RCC 7860 (cell line): ENCODE results near the gene TPD52L1.

ENCODE experiments used
- DNase-seq: peaks from one replicate; pipeline ENCODE4 v3.0.0-alpha.2; 2015; ENCODE audit warnings: low spot score
- FAIRE-seq: peaks from 2 replicates; lab custom pipeline; 2012; peaks lifted over from hg19 to GRCh38; lab: Jason Lieb, UNC

TPD52L1 gene

DNA sequence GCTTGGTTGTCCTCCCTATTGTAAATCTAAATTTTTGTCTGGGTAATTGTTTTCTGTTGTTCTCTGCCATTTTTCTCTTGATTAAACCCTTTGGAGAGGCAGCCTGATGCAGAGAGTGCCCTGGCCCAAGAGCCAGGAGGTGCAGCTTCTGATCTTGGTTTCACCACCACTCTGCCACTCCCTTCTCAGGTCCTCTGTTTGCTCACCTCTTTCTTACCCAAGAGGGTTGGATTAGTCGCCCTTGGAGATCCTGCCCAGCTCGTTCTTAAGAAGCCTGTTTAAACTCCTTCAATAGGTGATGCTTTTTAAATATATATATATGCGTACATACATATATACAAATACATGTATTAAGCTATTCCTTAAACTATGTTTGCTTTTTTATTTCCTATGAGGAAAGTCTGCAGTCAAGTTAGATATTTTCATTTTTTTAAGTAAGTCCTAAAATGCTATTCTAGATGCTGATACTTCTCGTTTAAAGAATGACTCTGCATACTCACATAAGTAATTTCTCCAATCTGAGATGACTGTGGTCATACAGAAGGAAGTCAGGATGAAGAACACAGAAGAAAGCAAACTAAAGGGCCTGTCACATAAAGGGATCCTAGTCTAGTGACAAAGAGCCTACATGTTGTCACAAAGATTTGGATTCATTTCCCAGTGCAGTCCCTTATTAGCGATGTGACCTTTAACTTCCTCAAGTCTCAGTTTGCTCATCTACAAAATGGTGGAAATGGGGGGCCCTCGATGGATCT, 19.9 kb downstream of the TPD52L1 start:
- no peak for DNase-seq
- no peak for FAIRE-seq

- no peak for DNase-seq
- no peak for FAIRE-seq
These were observed 21.1 kb downstream of the TPD52L1 start for GRCh38 chr6:125174626-125175025.

DNA sequence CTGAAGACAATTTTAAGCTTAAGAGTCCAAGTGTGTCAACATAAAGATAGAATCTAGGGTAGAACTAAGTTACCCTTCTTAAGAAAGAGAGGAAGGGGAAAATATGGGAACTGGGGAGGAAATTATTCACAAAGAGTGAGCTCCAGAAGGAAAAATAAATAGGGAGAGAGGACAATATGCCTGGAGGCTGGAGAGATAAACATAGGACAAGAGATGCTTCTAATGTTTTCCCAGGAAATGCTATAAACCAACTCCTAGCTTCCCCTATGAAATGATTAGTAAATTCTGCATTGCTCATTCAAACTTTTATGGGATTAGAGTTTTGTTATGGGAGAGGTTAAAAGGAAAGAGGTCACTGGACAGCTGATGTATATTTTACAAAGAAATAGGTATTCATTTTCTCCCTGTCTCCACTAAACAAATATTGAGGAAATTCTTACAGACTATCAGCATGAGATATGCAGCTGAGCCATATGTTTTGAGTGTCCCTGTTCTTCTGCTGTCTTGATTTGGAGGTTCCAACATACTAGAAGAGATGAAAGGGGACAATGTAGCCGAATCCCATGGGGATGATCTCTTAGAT, 22.0 kb downstream of the TPD52L1 start:
- no peak for DNase-seq
- no peak for FAIRE-seq

DNA sequence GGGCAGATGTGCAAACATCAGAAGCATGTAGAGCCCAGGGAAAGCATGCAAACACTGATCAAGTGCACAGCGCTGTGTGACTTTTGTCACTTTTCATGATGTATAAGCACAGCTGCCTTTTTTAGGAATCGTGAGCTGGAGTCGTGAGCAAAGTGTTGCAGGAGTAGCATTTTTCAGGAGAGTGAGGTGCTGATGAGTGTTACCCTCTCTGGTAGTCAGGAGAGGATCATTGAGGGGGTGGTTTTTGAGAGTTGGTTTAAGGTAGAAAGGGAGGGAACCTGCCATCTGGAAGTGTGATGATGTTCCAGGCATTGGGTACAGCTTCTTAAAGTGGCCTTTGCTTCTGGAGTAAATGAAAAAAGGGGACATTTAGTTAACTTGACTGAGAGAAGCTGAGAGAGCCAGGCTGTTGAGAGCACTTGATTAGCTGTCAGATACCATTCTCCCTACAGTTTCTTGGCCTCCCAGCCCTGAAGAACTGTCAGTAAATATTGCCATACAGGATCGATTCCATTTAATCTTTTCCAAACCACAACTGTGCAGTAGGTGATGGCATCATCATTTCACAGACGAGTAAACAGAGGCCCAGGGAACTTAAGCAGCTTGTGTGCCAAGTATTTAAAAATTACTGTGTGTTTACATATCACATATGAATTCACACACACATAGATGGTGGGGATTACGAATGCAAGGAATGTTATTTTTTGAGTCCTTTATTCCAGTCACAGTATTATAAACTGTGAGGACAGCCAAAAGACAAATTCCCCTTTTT, 28.9 kb downstream of the TPD52L1 start:
- FAIRE-seq (no peak), DNase-seq (no peak)

GRCh38 chr6:125183391-125183790, 29.8 kb downstream of the TPD52L1 start:
- DNase-seq (no peak), FAIRE-seq (no peak)

DNA sequence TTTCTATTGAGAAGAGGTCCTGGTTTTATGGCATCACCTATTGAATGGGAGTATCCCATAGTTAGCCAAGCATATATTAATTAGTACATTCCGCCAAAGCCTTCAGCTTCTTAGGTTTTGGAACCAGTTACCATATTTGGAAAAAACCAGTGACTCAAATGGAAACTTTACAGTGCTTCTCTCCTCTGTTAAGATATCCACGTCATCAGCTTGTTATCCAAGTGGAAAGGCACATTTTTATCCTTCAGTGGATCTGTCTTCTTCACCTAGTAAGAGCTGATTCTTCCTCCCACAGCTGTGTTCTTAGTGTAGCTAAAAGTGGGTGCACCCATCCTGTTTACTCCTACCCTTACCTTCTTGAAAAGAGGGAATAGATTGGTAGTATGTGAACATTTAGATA, 34.5 kb downstream of the TPD52L1 start:
- FAIRE-seq (peak; percentile 87), DNase-seq (peak; percentile 62)

DNA sequence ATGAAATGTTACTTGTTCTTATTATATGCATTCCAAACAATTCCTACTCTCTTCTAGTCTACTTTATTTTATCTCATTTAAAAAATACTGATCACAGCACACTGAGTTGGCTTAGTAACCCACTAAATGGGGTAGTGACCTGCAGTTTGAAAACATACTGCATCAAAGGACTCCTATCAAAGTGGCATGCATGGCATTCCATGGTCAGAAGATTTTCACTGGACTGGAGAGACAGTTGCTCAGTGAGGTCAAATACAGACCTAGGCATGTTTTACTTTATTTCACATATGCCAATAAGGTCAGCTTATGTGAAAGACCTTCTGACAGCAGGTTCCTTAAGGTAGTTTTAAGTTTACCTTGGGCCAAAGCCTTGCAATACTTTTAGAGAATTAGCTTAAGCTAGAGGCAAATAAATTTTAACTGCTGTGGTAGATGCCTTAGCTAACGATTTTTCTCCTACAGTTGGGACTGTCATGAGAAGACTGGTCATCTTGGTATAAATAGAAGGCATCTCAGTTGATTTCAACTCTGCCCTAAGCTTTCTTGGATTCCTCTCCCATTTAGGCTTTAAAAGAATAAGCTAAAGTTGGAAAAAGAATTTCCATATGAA, 35.1 kb downstream of the TPD52L1 start:
- DNase-seq (no peak), FAIRE-seq (no peak)

DNA sequence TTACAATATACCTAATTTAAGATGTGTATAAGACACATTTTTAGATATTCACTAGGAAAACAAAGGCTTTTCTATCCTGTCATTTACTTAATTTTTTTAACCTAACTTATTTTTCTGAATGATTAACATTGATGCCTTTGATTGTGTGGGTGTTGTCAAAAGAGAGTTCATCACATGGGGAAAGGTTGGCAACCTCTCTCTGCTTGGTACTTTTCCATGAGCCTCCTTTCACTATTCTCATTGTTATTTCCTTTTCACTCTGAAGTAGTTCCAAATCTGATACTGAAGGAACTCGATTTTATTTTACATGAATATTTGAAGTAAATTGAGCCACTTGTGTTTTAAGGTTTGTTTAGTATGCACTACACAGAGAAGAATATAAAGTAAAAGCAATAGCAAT, 35.9 kb downstream of the TPD52L1 start:
- DNase-seq: no peak
- no peak for FAIRE-seq

DNA sequence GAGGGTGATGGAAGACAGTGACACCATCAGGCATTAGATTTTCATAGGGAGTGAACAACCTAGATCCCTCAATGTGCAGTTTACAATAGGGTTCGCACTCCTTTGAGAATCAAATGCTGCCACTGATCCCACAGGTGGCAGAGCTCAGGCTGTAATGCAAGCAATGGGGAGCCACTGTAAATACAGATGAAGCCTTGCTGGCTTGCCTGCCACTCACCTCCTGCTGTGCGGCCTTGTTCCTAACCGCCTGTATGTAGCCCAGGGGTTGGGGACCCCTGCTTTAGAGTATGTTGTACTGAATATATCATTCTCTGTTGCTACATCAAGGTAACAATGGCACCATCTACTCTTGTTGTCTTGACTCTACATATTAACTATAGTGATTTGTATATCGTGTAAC, 37.1 kb downstream of the TPD52L1 start:
- FAIRE-seq: no peak

DNA sequence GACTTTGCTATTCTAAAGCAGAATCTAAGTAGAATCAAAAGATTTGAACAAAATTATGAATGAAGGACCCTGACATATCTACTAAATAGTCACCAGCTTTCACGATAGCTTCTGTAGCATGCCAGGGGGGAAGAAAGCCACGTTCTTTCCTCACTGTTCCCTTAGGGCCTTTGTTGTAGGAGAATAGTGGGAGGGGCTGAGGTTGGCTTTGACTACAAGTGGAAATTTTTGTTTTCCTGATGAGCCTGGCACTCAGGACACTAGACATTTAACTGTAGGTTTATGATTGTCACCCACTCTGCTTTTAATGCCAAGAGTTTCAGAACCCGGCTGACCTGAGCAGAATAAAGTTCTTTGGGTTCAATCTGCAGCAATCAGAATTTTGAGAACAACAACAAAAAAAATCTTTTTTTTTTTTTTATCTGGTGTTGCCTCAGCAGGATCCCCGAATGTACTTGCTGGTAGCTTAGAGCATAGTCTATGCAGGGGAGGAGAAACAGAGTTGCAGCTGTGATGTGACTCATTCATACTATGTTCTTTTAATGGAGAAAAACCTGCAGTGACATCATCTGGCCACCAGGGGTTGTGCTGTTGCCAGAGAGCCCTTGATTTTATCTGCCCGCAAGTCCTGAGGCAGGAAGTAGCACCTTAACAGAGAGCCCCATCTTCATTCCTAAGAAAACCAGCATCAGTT, 38.5 kb downstream of the TPD52L1 start:
- peak; percentile 78 for DNase-seq

More for the DNA sequence above, 37.1 kb downstream of the TPD52L1 start:
- no peak for DNase-seq

GRCh38 chr6:125192610-125192930, 39.0 kb downstream of the TPD52L1 start:
- no peak for FAIRE-seq
- no peak for DNase-seq

More for the DNA sequence above, 38.5 kb downstream of the TPD52L1 start:
- peak; percentile 82 for FAIRE-seq

- peak; percentile 22 for DNase-seq
- no peak for FAIRE-seq
These were observed 39.6 kb downstream of the TPD52L1 start for GRCh38 chr6:125193208-125193607.

DNA sequence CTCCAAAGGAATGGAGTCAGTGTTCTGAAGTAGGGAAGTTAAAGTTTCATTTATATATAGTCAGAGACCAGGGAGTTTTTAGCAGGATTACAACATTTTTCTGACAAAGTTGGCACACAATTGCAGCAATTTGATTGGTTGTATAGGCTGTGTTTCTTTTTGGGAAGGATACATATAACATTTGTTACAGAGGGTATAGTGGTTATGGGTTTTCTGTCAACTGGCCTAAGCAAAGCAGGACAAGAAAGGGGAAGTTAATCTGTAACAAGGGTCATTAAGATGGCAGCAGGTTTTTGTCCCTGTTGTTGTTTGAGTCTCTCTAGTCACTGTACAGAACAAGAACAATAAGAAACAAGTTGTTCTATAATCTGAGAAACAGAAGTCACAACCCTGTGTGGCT, 41.4 kb downstream of the TPD52L1 start:
- no peak for FAIRE-seq

DNA sequence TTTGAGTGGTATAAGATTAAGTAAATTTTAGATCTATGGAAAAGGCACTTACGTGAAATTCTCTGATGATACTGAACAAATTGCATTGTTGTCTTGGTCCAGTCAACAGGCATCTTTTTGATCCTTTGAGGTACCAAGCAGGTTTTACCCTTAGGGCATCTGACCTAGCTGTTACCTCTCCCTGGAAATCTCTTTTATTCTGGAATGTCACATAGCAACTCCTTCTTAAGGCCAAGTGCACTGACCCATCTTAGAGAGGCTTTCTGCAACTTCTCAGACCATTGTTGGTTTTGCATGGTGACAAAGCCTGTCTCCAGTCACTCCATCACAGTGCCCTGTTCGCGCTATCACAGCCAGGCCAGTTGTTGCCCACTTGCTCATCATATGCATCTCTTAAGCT, 42.0 kb downstream of the TPD52L1 start:
- DNase-seq: no peak

More for the DNA sequence above, 41.4 kb downstream of the TPD52L1 start:
- DNase-seq: no peak

GRCh38 chr6:125196613-125197012, 43.0 kb downstream of the TPD52L1 start:
- peak; percentile 41 for DNase-seq
- no peak for FAIRE-seq

More for the DNA sequence above, 42.0 kb downstream of the TPD52L1 start:
- no peak for FAIRE-seq

DNA sequence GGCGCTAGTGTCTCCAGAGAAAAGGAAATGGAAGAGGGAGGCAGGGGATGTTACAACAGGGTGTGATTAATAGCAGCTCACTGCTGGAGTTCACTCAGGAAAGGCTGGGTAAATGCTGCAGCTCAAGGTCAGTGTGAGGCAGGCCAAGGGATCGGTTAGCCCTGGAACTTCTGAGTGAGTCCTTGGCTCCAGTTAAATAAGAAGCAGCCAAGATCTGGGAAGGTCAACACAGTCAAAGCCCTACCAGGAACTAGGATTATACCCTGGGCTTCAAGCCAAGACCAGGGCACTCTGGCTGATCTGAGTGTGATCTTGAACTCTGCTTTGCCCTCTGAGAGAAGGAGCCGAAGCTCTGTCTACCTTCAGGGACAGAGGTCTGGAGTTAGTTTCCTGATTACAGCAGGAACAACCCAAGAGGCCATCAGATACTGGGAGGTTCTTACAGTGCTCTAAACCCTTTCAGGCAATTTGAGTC, 44.3 kb downstream of the TPD52L1 start:
- FAIRE-seq: peak; percentile 92
- peak; percentile 83 for DNase-seq

DNA sequence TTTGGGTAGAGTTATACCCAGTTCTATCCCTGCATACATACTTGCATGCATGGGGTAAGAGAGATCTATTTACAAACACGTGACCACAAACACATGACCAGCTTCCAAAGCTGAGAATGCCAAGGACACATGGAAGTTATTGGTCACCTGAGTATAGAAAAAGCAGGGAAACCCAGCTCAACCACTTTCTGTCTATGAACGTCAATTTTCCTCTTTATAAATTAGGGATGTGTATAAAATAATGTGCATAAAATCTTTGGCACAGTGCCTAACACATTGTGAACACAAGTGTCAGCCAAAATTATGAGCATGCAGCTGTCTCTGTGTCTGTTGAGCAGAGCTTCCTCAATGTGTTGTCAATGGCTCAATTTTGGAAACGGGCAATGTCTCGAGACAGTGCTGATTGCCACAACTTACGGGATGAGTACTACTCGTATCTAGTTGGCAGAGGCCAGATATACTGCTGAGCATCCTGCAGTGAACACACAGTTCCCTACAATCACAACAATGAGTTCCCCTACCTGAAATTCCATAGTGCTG, 44.9 kb downstream of the TPD52L1 start:
- no peak for DNase-seq
- no peak for FAIRE-seq

GRCh38 chr6:125200941-125201340, 47.4 kb downstream of the TPD52L1 start:
- DNase-seq (peak; percentile 37), FAIRE-seq (peak; percentile 93)

DNA sequence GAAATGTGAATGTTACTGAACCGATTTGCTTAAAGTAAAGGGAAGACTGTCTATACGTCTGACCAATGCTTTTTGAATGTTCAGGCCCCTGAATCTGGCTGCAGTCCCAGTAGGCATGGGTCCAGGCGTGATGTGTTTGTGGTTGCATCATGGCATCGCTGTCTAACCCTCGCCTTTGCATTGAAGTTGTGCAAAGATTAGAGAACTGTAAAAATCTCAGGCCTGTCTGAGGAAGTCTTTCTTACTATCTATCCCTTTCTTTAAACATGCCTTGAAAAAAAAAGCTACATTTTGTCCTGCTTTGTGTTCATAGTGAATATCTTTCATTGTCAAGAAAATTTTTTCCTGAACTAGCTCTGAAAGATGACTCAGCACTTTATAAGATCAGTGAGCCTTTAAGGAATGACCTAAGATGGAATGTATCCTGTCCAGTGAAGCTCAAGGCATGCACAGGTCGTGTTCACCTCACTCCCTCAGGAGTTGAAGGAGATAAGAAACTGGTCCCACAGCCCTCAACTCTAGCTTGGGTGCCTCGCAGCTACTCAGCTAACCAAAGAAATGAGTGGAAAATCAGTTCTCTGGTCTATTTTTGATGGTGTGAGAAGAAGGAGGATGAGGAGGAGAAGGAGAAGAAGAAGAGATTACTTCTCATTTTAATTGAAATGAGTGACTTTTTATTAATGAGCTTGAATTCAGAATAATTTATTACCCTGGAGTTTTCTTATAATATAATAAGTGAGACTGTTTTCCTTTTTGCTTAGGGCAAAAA, 48.6 kb downstream of the TPD52L1 start:
- FAIRE-seq (peak; percentile 92), DNase-seq (peak; percentile 93)

DNA sequence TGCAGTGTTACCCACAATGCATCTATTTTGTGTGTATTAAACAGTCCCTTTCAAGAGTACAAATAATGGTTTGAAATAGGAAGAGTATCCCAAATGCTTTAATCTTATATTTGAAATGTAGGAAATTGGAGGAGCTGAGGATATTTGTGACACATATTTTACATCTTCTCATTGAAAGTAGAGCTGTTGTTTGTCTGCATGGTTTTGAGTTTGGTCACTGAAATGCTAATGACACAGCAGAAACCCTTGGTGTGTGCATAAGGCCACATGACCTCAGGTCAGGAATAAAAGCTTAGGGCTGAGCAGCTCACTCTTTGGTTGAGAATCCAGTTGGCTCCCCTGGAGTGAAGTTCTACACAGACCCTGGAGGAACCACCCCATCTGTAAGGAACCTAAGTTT, 49.8 kb downstream of the TPD52L1 start:
- FAIRE-seq (peak; percentile 2), DNase-seq (peak; percentile 44)
